Karpas-422 (cell line): ENCODE data around the gene INPP5A. TPM values are rescaled to one million over a fixed set of nuclear protein-coding genes. Genes with fewer than 3 reads are reported as not detected.

Source experiments
- DNase-seq: peaks from one replicate; pipeline ENCODE4 v3.0.0-alpha.2; 2015
- H2AFZ ChIP-seq: fragments of 200-600 bp; sonication (generic); 2 replicates; pipeline ENCODE4 v1.6.1; 2014; ENCODE audit warnings: antibody characterized with exemption, low read length, mixed read lengths
- H3K27ac ChIP-seq: fragments of 200-600 bp; sonication (generic); 2 replicates; pipeline ENCODE4 v1.5.1; 2014; ENCODE audit warnings: mild to moderate bottlenecking, low read length, moderate library complexity
- H3K27me3 ChIP-seq: fragments of 200-600 bp; sonication (generic); 2 replicates; pipeline ENCODE4 v1.6.1; 2014; ENCODE audit warnings: low read length, mixed read lengths
- H3K36me3 ChIP-seq: fragments of 200-600 bp; sonication (generic); 2 replicates; pipeline ENCODE4 v1.6.1; 2014; ENCODE audit warnings: low read length, mixed read lengths; ENCODE audit not compliant: insufficient read depth
- H3K4me1 ChIP-seq: fragments of 200-600 bp; sonication (generic); 2 replicates; pipeline ENCODE4 v1.6.1; 2014; ENCODE audit warnings: mild to moderate bottlenecking, low read length, mixed read lengths
- H3K4me2 ChIP-seq: fragments of 200-600 bp; sonication (generic); 2 replicates; pipeline ENCODE4 v1.6.1; 2014; ENCODE audit warnings: low read length, low read depth, mild to moderate bottlenecking; ENCODE audit not compliant: poor library complexity, severe bottlenecking
- H3K4me3 ChIP-seq: fragments of 200-600 bp; sonication (generic); 2 replicates; pipeline ENCODE4 v1.5.1; 2014; ENCODE audit warnings: mild to moderate bottlenecking, antibody characterized with exemption, low read length, mixed read lengths
- H3K79me2 ChIP-seq: fragments of 200-600 bp; sonication (generic); 2 replicates; pipeline ENCODE4 v1.6.1; 2014; ENCODE audit warnings: mild to moderate bottlenecking, low read length, mixed read lengths
- H3K9ac ChIP-seq: fragments of 200-600 bp; sonication (generic); 2 replicates; pipeline ENCODE4 v1.6.0; 2014; ENCODE audit warnings: low read length
- H3K9me2 ChIP-seq: fragments of 200-600 bp; sonication (generic), shearing (Covaris generic); replicated peaks from 2 replicates; pipeline ENCODE4 v1.6.0; 2014; ENCODE audit warnings: mild to moderate bottlenecking, low read length, moderate library complexity; ENCODE audit not compliant: insufficient read depth
- H3K9me3 ChIP-seq: fragments of 300-700, 200-600 bp; sonication (generic); 2 replicates; pipeline ENCODE4 v1.6.1; 2014; ENCODE audit warnings: low read length, mixed read lengths
- H4K20me1 ChIP-seq: fragments of 200-600 bp; sonication (generic); 2 replicates; pipeline ENCODE4 v1.6.1; 2014; ENCODE audit warnings: mild to moderate bottlenecking, antibody characterized with exemption, low read length, low read depth; ENCODE audit not compliant: insufficient read depth
- total RNA-seq: library from RNA; depleted of rRNA; stranded (reverse); fragments of >200 nt; shearing (Covaris generic); gene quantifications from 2 replicates; pipeline ENCODE4 v1.2.3, GENCODE V29; 2014; ENCODE audit warnings: low replicate concordance

INPP5A gene
- total RNA-seq, 1 experiment from 2014 or later: 9.1 TPM

DNA sequence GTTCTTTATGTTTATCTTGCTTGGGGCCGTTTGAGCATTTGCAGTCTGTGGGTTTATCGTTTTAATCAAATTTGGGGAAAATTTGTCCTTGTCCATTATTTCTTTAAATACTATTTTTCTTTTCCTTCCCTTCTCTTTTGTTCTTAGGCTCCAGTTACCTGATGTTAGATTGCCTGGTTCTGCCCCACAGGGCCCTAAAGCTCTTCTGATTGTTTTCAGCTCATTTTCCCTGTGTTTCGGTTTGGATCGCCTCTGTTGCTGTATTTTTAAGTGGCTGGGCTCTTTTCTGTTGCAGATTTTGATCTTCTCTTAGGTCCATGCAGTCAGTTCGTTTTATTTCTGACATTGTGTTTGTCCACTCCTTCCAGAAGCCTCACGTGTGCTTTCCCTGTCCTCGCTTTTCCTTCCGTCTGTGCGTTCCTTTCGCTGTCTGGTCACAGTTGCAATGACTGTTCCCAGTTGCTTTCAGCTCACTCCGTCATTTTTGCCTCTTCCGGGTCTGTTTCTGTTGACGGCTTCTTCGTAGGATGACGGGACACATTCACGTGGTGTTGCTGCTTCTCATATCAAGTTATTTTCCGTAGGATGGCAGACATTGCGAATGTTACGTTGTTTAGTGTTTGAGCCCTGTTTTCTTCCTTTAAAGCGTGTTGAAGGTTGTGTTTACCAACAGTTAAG is 111.4 kb downstream of the INPP5A start:
- H3K9me3 ChIP-seq: no peaks in the 10 kb centered on the region
- H3K79me2 ChIP-seq: no peaks in the 10 kb centered on the region
- H3K36me3 ChIP-seq: no peaks in the 10 kb centered on the region
- H3K27ac ChIP-seq: no peak overlapping the region
- no peak overlapping the region for H2AFZ ChIP-seq
- H3K4me2 ChIP-seq: no peak overlapping the region
- H3K27me3 ChIP-seq: no peaks in the 10 kb centered on the region
- H3K9ac ChIP-seq: no peak overlapping the region
- H3K4me3 ChIP-seq: no peak overlapping the region
- no peak for DNase-seq
- H3K9me2 ChIP-seq: no peaks in the 10 kb centered on the region
- H4K20me1 ChIP-seq: peaks cover 26% of the 10 kb centered on the region; the same call in 1 of the 2 replicates
- H3K4me1 ChIP-seq: no peaks in the 10 kb centered on the region

DNA sequence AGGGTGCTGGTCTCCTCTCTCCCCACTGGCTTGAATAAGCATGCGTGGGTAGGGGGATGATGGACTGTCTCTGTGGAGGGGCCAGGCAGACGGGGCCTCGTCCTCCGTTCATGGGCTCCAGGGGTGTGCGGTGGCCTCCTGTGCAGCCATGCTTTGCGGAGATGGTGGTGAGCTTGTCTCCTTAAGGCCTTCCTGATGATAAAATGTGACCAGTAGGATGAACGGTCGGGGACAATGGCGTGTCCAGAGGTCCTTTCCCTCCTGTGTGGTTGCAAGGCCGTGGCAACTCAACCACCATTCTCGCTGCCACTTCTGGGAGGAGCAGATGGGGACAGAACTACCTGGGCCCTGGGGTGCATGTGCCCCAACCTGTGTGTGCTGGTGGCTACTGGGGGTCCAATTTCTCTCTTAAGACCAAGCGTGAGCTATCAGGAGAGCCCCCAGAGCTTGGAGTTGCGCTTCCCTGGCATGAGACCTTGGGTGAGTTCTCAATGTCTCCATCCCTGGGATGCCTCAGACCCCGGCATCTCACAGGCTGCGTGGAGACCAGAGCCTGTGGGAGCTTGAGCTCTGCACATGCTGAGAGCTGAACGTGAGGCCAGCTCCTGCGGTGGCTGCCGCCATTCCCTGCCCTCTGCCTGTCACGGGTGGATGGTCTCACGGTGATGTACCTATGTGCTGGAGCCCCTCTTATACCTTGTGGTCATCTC is 112.2 kb downstream of the INPP5A start:
- no peak overlapping the region for H3K27ac ChIP-seq
- no peaks in the 10 kb centered on the region for H3K9me2 ChIP-seq
- no peak for DNase-seq
- H4K20me1 ChIP-seq: peaks cover 26% of the 10 kb centered on the region; the same call in 1 of the 2 replicates
- no peaks in the 10 kb centered on the region for H3K27me3 ChIP-seq
- no peak overlapping the region for H2AFZ ChIP-seq
- H3K9ac ChIP-seq: no peak overlapping the region
- no peak overlapping the region for H3K4me3 ChIP-seq
- H3K4me2 ChIP-seq: no peak overlapping the region
- H3K79me2 ChIP-seq: no peaks in the 10 kb centered on the region
- H3K9me3 ChIP-seq: no peaks in the 10 kb centered on the region
- H3K4me1 ChIP-seq: no peaks in the 10 kb centered on the region
- no peaks in the 10 kb centered on the region for H3K36me3 ChIP-seq

DNA sequence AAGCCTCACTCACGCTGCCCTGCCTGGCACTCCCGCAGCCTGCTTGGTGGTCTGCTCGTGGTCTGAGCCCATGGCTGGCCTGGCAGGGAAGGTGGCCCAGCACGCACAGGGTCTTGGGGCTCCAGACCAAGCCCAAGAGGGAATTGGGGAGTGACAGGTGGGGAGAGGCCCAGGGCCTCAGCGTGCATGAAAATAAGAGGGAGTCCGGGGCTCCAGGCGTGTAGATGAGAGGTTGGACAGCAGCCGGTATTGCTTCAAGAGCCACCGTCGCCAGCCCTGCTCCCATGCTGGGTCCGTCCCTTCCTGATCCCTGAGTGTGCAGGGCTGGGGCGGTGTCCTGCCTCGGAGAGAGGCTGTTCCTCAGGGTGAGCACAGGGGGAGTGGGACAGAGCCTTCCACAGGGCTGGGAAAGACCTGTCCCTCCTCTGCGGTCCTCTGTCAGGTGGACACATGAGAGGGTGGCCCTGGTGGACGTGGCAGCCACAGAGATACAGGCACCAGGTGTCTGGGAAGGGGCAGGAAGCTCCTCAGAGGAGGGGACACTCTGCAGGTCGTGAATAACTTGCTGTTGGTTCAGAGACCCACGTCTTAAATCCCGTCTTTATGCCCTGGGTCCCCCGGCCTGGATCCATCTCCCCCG is 113.1 kb downstream of the INPP5A start:
- H3K27me3 ChIP-seq: no peaks in the 10 kb centered on the region
- H2AFZ ChIP-seq: no peak overlapping the region
- no peaks in the 10 kb centered on the region for H3K36me3 ChIP-seq
- H3K4me1 ChIP-seq: no peaks in the 10 kb centered on the region
- no peak overlapping the region for H3K4me2 ChIP-seq
- peaks cover 36% of the 10 kb centered on the region; the same call in 1 of the 2 replicates for H4K20me1 ChIP-seq
- DNase-seq: no peak
- H3K9ac ChIP-seq: no peak overlapping the region
- H3K4me3 ChIP-seq: no peak overlapping the region
- H3K27ac ChIP-seq: no peak overlapping the region
- H3K9me3 ChIP-seq: no peaks in the 10 kb centered on the region
- H3K9me2 ChIP-seq: no peaks in the 10 kb centered on the region
- no peaks in the 10 kb centered on the region for H3K79me2 ChIP-seq

DNA sequence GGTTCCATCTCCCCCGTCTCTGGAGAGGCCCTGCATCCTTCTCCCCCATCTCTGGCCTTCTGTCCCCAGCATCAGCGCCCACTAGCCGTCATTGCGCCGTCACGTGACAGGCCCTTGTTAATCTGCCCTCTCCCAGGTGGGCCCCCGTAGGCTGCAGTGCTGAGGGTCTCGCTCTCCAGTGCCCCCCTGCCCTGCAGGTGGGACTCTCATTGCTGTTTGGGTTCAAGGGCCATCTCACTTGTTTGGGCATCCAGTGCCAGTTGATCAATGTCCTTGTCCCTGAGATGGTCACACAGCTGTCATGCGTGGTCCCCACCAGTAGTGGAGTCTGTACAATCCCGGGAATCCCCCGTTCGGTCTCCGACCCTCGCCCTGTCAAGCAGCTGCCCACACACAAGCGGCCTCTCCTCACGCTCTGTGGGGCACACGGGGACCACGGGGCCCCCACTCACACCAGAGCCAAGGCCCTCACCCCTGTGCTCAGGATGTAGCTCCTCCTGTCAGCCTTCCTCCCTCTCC is 114.0 kb downstream of the INPP5A start:
- Histone ChIP-seq H3K9me2 (no peaks in the 10 kb centered on the region), H3K27ac (no peak overlapping the region), H3K4me1 (no peaks in the 10 kb centered on the region), H4K20me1 (peaks cover 36% of the 10 kb centered on the region; the same call in 1 of the 2 replicates), H3K79me2 (no peaks in the 10 kb centered on the region), H2AFZ (no peak overlapping the region), H3K4me2 (no peak overlapping the region), H3K36me3 (no peaks in the 10 kb centered on the region), H3K9me3 (no peaks in the 10 kb centered on the region), H3K27me3 (no peaks in the 10 kb centered on the region), H3K9ac (no peak overlapping the region), H3K4me3 (no peak overlapping the region)
- DNase-seq: no peak

- H3K4me3 ChIP-seq: no peak overlapping the region
- H3K27ac ChIP-seq: no peak overlapping the region
- no peak overlapping the region for H3K4me2 ChIP-seq
- no peaks in the 10 kb centered on the region for H3K9me2 ChIP-seq
- no peaks in the 10 kb centered on the region for H3K27me3 ChIP-seq
- no peaks in the 10 kb centered on the region for H3K79me2 ChIP-seq
- H3K9me3 ChIP-seq: no peaks in the 10 kb centered on the region
- no peak overlapping the region for H2AFZ ChIP-seq
- DNase-seq: no peak
- H3K9ac ChIP-seq: no peak overlapping the region
- H3K4me1 ChIP-seq: no peaks in the 10 kb centered on the region
- H4K20me1 ChIP-seq: peaks cover 36% of the 10 kb centered on the region; the same call in 1 of the 2 replicates
- no peaks in the 10 kb centered on the region for H3K36me3 ChIP-seq
These were observed 114.9 kb downstream of the INPP5A start for GRCh38 chr10:132652446-132652845.

DNA sequence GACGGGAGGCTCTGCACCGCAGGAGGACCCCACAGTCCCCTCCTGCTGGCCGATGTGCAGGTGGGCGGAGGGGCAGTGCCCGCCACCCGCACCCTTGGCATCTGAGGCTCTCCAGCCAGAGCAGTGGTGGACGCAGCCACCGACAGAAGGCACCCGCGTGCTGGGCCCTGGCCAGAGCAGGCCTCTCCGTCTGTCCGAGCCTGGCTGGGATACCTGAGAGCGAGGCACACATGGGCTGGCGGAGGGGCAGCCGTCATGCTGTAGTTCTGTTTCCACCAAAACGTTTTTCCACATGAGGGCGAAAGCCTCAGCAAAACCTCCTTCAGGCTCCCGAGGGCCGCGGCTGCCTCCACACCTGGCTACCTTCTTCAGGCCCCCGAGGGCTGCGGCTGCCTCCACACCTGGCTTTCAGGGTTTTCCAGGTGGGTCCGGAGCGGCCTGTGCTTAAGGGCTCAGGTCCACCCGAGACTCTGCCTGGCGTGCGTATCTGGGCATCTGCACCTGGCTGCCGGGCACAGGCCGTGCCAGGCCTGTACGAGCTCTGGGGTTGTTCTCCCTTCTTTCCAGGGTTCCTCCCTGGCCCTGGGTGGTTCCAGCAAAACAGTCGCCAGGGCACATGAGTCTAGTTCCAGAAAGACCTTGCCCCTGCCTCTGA is 115.5 kb downstream of the INPP5A start:
- Histone ChIP-seq H3K9me3 (no peaks in the 10 kb centered on the region), H3K36me3 (no peaks in the 10 kb centered on the region), H3K9ac (no peak overlapping the region), H2AFZ (no peak overlapping the region), H3K4me3 (no peak overlapping the region), H3K27ac (no peak overlapping the region), H3K79me2 (no peaks in the 10 kb centered on the region), H4K20me1 (peaks cover 36% of the 10 kb centered on the region; the same call in 1 of the 2 replicates), H3K4me2 (no peak overlapping the region), H3K9me2 (no peaks in the 10 kb centered on the region), H3K27me3 (no peaks in the 10 kb centered on the region), H3K4me1 (no peaks in the 10 kb centered on the region)
- DNase-seq: no peak

GRCh38 chr10:132653721-132654120 is 116.1 kb downstream of the INPP5A start:
- Histone ChIP-seq H3K4me3 (no peak overlapping the region), H3K36me3 (no peaks in the 10 kb centered on the region), H4K20me1 (peaks cover 29% of the 10 kb centered on the region; the same call in 1 of the 2 replicates), H3K27ac (no peak overlapping the region), H2AFZ (no peak overlapping the region), H3K4me1 (no peaks in the 10 kb centered on the region), H3K9ac (no peak overlapping the region), H3K9me3 (no peaks in the 10 kb centered on the region), H3K9me2 (no peaks in the 10 kb centered on the region), H3K4me2 (no peak overlapping the region), H3K79me2 (no peaks in the 10 kb centered on the region), H3K27me3 (no peaks in the 10 kb centered on the region)
- DNase-seq: no peak
